D721Med (cell line): Measurements from ENCODE around the gene TMEM184A.

Experiments
- DNase-seq: peaks from one replicate; pipeline ENCODE4 v3.0.0; 2011; ENCODE audit warnings: low spot score; ENCODE audit not compliant: insufficient read length
- FAIRE-seq: peaks from 2 replicates; lab custom pipeline; 2011; peaks lifted over from hg19 to GRCh38; lab: Jason Lieb, UNC
- CTCF ChIP-seq: IDR thresholded peaks from 2 replicates; pipeline ENCODE4 v1.5.1; 2012; ENCODE audit warnings: mild to moderate bottlenecking, control low read depth; ENCODE audit not compliant: insufficient read depth; ENCODE audit errors: missing control alignments

TMEM184A gene

GRCh38 chr7:1576521-1577253 lies 20.7 kb upstream of the TMEM184A start:
- no peak for DNase-seq
- FAIRE-seq: no peak
- TF ChIP-seq CTCF: no peak

- FAIRE-seq (no peak), DNase-seq (no peak)
- TF ChIP-seq CTCF: no peak
These were observed 19.8 kb upstream of the TMEM184A start for GRCh38 chr7:1575809-1576208.

- no peak for DNase-seq
- no peak for TF ChIP-seq CTCF
- FAIRE-seq: no peak
These were observed 16.3 kb upstream of the TMEM184A start for GRCh38 chr7:1572111-1572822.

- TF ChIP-seq CTCF: no peak
- FAIRE-seq (no peak), DNase-seq (peak; percentile 94)
These were observed 14.0 kb upstream of the TMEM184A start, which contains the start of gene PSMG3 for GRCh38 chr7:1569833-1570632. Gene PSMG3 (minus strand): TSS chr7:1570032. CDS start chr7:1569339, 693 bp downstream.

GRCh38 chr7:1569440-1569832 lies 13.4 kb upstream of the TMEM184A start:
- DNase-seq (no peak), FAIRE-seq (no peak)
- no peak for TF ChIP-seq CTCF

- no peak for TF ChIP-seq CTCF
- FAIRE-seq (no peak), DNase-seq (no peak)
These were observed 13.0 kb upstream of the TMEM184A start for GRCh38 chr7:1569016-1569415.
